Activated T-helper 1 cell treated with anti-CD3 and anti-CD28 coated beads, Interleukin-12 subunit alpha, Interleukin-12 subunit beta, Interleukin-2, Interleukin-4 antibody, amounts not matched to agents 30 ng/mL and 10 ng/mL and 1 ng/mL, durations not matched to agents 14 hours and 24 hours and 36 hours (primary cell): ENCODE results near the gene TMEM53. TPM values are rescaled to one million over a fixed set of nuclear protein-coding genes. Genes with fewer than 3 reads are reported as not detected.
"Not testable (repeated sequence)": the region's sequence is repeated elsewhere in the genome, so short reads cannot be mapped to it uniquely, and the experiment has no call there.

Experiments
- DNase-seq: peaks from one replicate; pipeline ENCODE4 v3.0.0; 2021; ENCODE audit warnings: low spot score
- H3K27ac Mint-ChIP-seq: one replicate; pipeline ENCODE4 v1.8.0; 2021; ENCODE audit warnings: mild to moderate bottlenecking, mixed read lengths
- H3K27me3 Mint-ChIP-seq: one replicate; pipeline ENCODE4 v1.8.0; 2022; ENCODE audit warnings: mild to moderate bottlenecking, moderate library complexity, mixed read lengths; ENCODE audit not compliant: insufficient read depth
- H3K36me3 Mint-ChIP-seq: one replicate; pipeline ENCODE4 v1.8.0; 2021; ENCODE audit warnings: low read depth, mixed read lengths
- H3K4me1 Mint-ChIP-seq: one replicate; pipeline ENCODE4 v1.8.0; 2021; ENCODE audit warnings: low read depth, mixed read lengths
- H3K4me3 Mint-ChIP-seq: one replicate; pipeline ENCODE4 v1.8.0; 2021; ENCODE audit warnings: mild to moderate bottlenecking, moderate library complexity, mixed read lengths
- H3K9me3 Mint-ChIP-seq: one replicate; pipeline ENCODE4 v1.8.0; 2021; ENCODE audit warnings: mixed read lengths
- intact Hi-C: fragments of 100-400 bp; cut with micrococcal nuclease; formaldehyde crosslinking; loops from one replicate; pipeline ENCODE4 v1.15.1; 2024
- total RNA-seq: library from RNA; stranded (reverse); gene quantifications from 2 replicates; pipeline ENCODE4 v1.2.3, GENCODE V29; 2022

The TMEM53 gene
- total RNA-seq, 1 donor from 2014 or later, result 6.6 TPM

GRCh38 chr1:44677201-44677766 lies 3.0 kb upstream of the TMEM53 start:
- no peaks in the 10 kb centered on the region for H3K27me3 Mint-ChIP-seq
- H3K4me3 Mint-ChIP-seq, result no peak overlapping the region
- intact Hi-C loops, result no loop called here
- no peak overlapping the region for H3K27ac Mint-ChIP-seq
- no peaks in the 10 kb centered on the region for H3K36me3 Mint-ChIP-seq
- no peaks in the 10 kb centered on the region for H3K9me3 Mint-ChIP-seq
- no peak for DNase-seq
- H3K4me1 Mint-ChIP-seq, result peaks cover 24% of the 10 kb centered on the region

- no peak for DNase-seq
- H3K4me3 Mint-ChIP-seq, result no peak overlapping the region
- no peaks in the 10 kb centered on the region for H3K9me3 Mint-ChIP-seq
- H3K36me3 Mint-ChIP-seq, result no peaks in the 10 kb centered on the region
- H3K27ac Mint-ChIP-seq, result no peak overlapping the region
- H3K27me3 Mint-ChIP-seq, result no peaks in the 10 kb centered on the region
- peaks cover 30% of the 10 kb centered on the region for H3K4me1 Mint-ChIP-seq
- intact Hi-C loops, result no loop called here
These were observed 2.4 kb upstream of the TMEM53 start for GRCh38 chr1:44676484-44677200.

- peak overlapping the region; percentile 80 for H3K4me3 Mint-ChIP-seq
- no peaks in the 10 kb centered on the region for H3K9me3 Mint-ChIP-seq
- peaks cover 30% of the 10 kb centered on the region for H3K4me1 Mint-ChIP-seq
- H3K36me3 Mint-ChIP-seq, result peaks cover under 1% of the 10 kb centered on the region
- peak overlapping the region; percentile 79 for H3K27ac Mint-ChIP-seq
- DNase-seq, result no peak
- H3K27me3 Mint-ChIP-seq, result no peaks in the 10 kb centered on the region
- intact Hi-C loops, result loop anchor here (2.0 kb wide), 3 partner anchors 22 to 134 kb away; partner anchors contain the start of gene BTBD19
These were observed 905 bp upstream of the TMEM53 start for GRCh38 chr1:44675186-44675585.

- no peak for DNase-seq
- Mint-ChIP-seq H3K4me1 (peaks cover 30% of the 10 kb centered on the region), H3K27ac (peak overlapping the region; percentile 71), H3K4me3 (peak overlapping the region; percentile 80), H3K36me3 (peaks cover 2% of the 10 kb centered on the region), H3K27me3 (no peaks in the 10 kb centered on the region), H3K9me3 (no peaks in the 10 kb centered on the region)
- intact Hi-C loops, result loop anchor here (1.0 to 2.0 kb wide), 14 partner anchors 9 to 1013 kb away; partner anchors contain the start of genes BTBD19, EIF2B3, ERI3 and GPBP1L1
These were observed 587 bp downstream of the TMEM53 start for GRCh38 chr1:44673675-44674112.

GRCh38 chr1:44672961-44673674 lies 1.2 kb downstream of the TMEM53 start:
- intact Hi-C loops, result no loop called here
- no peak for DNase-seq
- Mint-ChIP-seq H3K27ac (peak overlapping the region; percentile 71), H3K9me3 (no peaks in the 10 kb centered on the region), H3K36me3 (peaks cover 2% of the 10 kb centered on the region), H3K27me3 (no peaks in the 10 kb centered on the region), H3K4me1 (peaks cover 30% of the 10 kb centered on the region), H3K4me3 (peak overlapping the region; percentile 80)

- H3K4me3 Mint-ChIP-seq, result peak overlapping the region; percentile 80
- peaks cover 30% of the 10 kb centered on the region for H3K4me1 Mint-ChIP-seq
- intact Hi-C loops, result no loop called here
- no peak for DNase-seq
- H3K27me3 Mint-ChIP-seq, result no peaks in the 10 kb centered on the region
- peak overlapping the region; percentile 53 for H3K27ac Mint-ChIP-seq
- no peaks in the 10 kb centered on the region for H3K9me3 Mint-ChIP-seq
- H3K36me3 Mint-ChIP-seq, result peaks cover 2% of the 10 kb centered on the region
These were observed 1.9 kb downstream of the TMEM53 start for GRCh38 chr1:44672254-44672955.

- intact Hi-C loops, result no loop called here
- H3K36me3 Mint-ChIP-seq, result peaks cover 2% of the 10 kb centered on the region
- H3K4me3 Mint-ChIP-seq, result no peak overlapping the region
- H3K9me3 Mint-ChIP-seq, result no peaks in the 10 kb centered on the region
- peaks cover 30% of the 10 kb centered on the region for H3K4me1 Mint-ChIP-seq
- no peak for DNase-seq
- no peaks in the 10 kb centered on the region for H3K27me3 Mint-ChIP-seq
- no peak overlapping the region for H3K27ac Mint-ChIP-seq
These were observed 3.3 kb downstream of the TMEM53 start for GRCh38 chr1:44670751-44671640.

GRCh38 chr1:44666719-44667118 lies 7.6 kb downstream of the TMEM53 start:
- H3K4me3 Mint-ChIP-seq, H3K27ac Mint-ChIP-seq, H3K36me3 Mint-ChIP-seq, DNase-seq, H3K27me3 Mint-ChIP-seq, H3K9me3 Mint-ChIP-seq, intact Hi-C loops: not testable (repeated sequence)
- H3K4me1 Mint-ChIP-seq, result peaks cover 15% of the 10 kb centered on the region

- no peaks in the 10 kb centered on the region for H3K9me3 Mint-ChIP-seq
- intact Hi-C loops, result loop anchor here (1.0 kb wide), 1 partner anchor 9 kb away; the partner anchor contains the start of genes ARMH1 and TMEM53
- H3K4me1 Mint-ChIP-seq, result peaks cover 15% of the 10 kb centered on the region
- H3K36me3 Mint-ChIP-seq, result no peaks in the 10 kb centered on the region
- peak overlapping the region; percentile 68 for H3K27ac Mint-ChIP-seq
- no peaks in the 10 kb centered on the region for H3K27me3 Mint-ChIP-seq
- H3K4me3 Mint-ChIP-seq, result peak overlapping the region; percentile 54
- DNase-seq, result no peak
These were observed 9.4 kb downstream of the TMEM53 start for GRCh38 chr1:44664730-44665370.

- no peak overlapping the region for H3K4me3 Mint-ChIP-seq
- intact Hi-C loops, result no loop called here
- no peaks in the 10 kb centered on the region for H3K9me3 Mint-ChIP-seq
These were observed 10.9 kb downstream of the TMEM53 start for GRCh38 chr1:44663417-44663816.

GRCh38 chr1:44662683-44663030 lies 11.6 kb downstream of the TMEM53 start:
- H3K4me1 Mint-ChIP-seq, result peaks cover 15% of the 10 kb centered on the region

More at GRCh38 chr1:44663417-44663816, 10.9 kb downstream of the TMEM53 start:
- no peak for DNase-seq
- no peaks in the 10 kb centered on the region for H3K36me3 Mint-ChIP-seq
- H3K4me1 Mint-ChIP-seq, result peaks cover 15% of the 10 kb centered on the region
- no peaks in the 10 kb centered on the region for H3K27me3 Mint-ChIP-seq
- no peak overlapping the region for H3K27ac Mint-ChIP-seq

More at GRCh38 chr1:44662683-44663030, 11.6 kb downstream of the TMEM53 start:
- Mint-ChIP-seq H3K27ac (no peak overlapping the region), H3K27me3 (no peaks in the 10 kb centered on the region), H3K9me3 (no peaks in the 10 kb centered on the region), H3K36me3 (no peaks in the 10 kb centered on the region), H3K4me3 (no peak overlapping the region)
- no peak for DNase-seq
- intact Hi-C loops, result no loop called here
